HEK293T (cell line): ENCODE measurements around the gene CELF5.

Experiments used
- BHLHE40 ChIP-seq: fragments of 450-650 bp; IDR thresholded peaks from 2 replicates; pipeline ENCODE4 v1.6.1; 2016; ENCODE audit warnings: mild to moderate bottlenecking, moderate library complexity, borderline replicate concordance
- FOXA1 ChIP-seq: fragments of 450-650 bp; IDR thresholded peaks from 2 replicates; pipeline ENCODE4 v1.6.1; 2016; ENCODE audit warnings: mild to moderate bottlenecking
- FOXM1 ChIP-seq: fragments of 450-650 bp; IDR thresholded peaks from 2 replicates; pipeline ENCODE4 v1.6.1; 2017; ENCODE audit warnings: mild to moderate bottlenecking, borderline replicate concordance
- L3MBTL2 ChIP-seq: fragments of 450-650 bp; conservative IDR thresholded peaks from 2 replicates; pipeline ENCODE4 v1.6.1; 2016; ENCODE audit warnings: mild to moderate bottlenecking
- SUZ12 ChIP-seq: fragments of 450-650 bp; IDR thresholded peaks from 2 replicates; pipeline ENCODE4 v1.6.1; 2016; ENCODE audit warnings: mild to moderate bottlenecking

- TF ChIP-seq FOXM1: no peak
- TF ChIP-seq L3MBTL2: no peak
- TF ChIP-seq BHLHE40: no peak
- TF ChIP-seq FOXA1: no peak
- no peak for TF ChIP-seq SUZ12
Observed at GRCh38 chr19:3210347-3211017, 14.0 kb upstream of the CELF5 start.
